Choroid plexus epithelial cell (primary cell): ENCODE measurements around the gene OLIG1.

Experiments used
- DNase-seq: peaks from one replicate; pipeline ENCODE4 v3.0.0-alpha.2; 2010; ENCODE audit warnings: low read depth
- H3K4me3 ChIP-seq: 2 replicates; pipeline ENCODE4 v1.5.1; 2011; ENCODE audit warnings: low read depth, mild to moderate bottlenecking, control low read depth, low read length, moderate library complexity
- CTCF ChIP-seq: conservative IDR thresholded peaks from 2 replicates; pipeline ENCODE4 v1.5.1; 2011; ENCODE audit warnings: low read depth, mild to moderate bottlenecking, control low read depth, inconsistent platforms, low read length, moderate library complexity

Gene OLIG1

DNA sequence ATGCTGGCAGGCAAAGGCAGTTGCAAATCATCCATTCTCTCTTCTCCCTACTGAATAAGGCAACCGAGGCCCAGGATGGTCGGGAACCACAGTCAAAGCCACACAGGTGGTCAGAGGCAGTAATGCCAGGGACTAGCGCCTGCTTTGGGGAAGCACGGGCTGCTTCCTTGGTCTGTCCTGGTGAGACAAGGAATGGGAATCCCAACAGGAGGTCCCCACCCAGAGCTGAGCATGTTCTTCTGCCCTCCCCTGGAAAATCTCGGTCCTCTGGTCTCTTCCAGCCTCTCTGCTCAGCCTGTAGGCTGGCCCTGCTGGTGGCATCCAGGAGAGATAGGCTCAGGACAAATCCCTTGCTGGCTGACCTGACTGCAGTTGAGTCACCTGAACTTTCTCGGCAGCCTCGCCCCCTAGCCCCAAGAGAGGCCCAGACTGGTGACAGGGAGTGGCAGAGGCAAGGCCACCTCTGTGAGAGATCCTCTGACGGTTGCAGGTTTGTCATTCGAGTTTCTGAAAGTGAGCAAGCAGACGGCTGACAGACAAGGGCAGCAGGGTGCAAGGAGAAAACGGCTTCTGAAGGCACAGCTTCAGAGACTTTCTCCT lies 5.8 kb downstream of the OLIG1 start:
- DNase-seq = no peak
- no peak overlapping the region for H3K4me3 ChIP-seq
- no peak for TF ChIP-seq CTCF

- TF ChIP-seq CTCF = no peak
- no peak for DNase-seq
- H3K4me3 ChIP-seq = no peak overlapping the region
Observed at GRCh38 chr21:33076600-33077329, 6.8 kb downstream of the OLIG1 start.

GRCh38 chr21:33078907-33079582 lies 9.1 kb downstream of the OLIG1 start:
- DNase-seq = peak; percentile 42
- no peak for TF ChIP-seq CTCF
- no peak overlapping the region for H3K4me3 ChIP-seq

- DNase-seq = no peak
- no peak for TF ChIP-seq CTCF
- no peak overlapping the region for H3K4me3 ChIP-seq
Observed at GRCh38 chr21:33080376-33080775, 10.4 kb downstream of the OLIG1 start.

DNA sequence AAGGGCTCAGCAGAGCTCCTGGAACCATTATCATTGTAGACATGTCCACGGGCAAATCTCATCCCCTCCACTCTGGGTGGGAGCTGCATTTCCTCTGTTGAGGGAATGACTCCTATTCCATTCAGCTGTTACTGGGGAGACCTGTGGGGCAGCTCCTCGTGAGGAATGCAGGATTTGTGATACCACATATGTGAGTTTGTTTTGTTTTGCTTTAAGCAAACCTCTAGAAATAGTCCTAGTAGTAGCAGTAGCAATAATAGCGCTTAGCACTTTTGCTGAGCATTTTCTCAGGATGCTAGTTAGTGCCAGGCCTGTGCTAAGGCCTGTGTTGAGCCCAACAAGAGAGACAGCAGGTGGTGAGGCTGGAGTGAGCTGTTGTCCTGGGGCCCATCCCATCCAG lies 10.8 kb downstream of the OLIG1 start:
- TF ChIP-seq CTCF = no peak
- DNase-seq = no peak
- H3K4me3 ChIP-seq = no peak overlapping the region

DNA sequence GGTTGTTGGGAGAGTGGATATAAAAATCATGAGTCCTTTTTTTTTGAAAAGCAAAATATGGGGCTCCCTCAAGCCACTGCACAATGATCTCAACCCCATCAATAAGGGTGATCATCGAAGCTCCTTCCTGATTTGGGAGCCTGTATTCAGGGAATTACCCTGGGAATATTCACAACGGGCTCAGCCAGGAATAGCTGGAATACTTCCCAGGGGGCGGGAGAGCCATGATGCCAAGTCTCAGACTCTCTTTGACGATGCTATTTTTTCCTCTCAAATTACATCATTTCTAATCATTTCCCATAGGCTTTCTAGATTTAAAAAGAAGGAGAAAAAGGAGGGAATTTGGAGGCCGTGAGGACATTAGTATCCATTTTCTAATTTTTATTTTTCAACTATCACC lies 18.4 kb downstream of the OLIG1 start:
- no peak overlapping the region for H3K4me3 ChIP-seq
- DNase-seq = no peak
- no peak for TF ChIP-seq CTCF
